ACHN (cell line): Measurements from ENCODE around the gene TAF11L14.

Experiments
- DNase-seq: peaks from one replicate; pipeline ENCODE4 v3.0.0-alpha.2; 2015
- in situ Hi-C: cut with HindIII; loops from 2 replicates; pipeline ENCODE4 v1.10.0; 2017; ENCODE audit warnings: low sequenced_read_pairs, low pct_ligation_motif_present, low pct_unique_long_range_greater_than_20kb

Gene TAF11L14

DNA sequence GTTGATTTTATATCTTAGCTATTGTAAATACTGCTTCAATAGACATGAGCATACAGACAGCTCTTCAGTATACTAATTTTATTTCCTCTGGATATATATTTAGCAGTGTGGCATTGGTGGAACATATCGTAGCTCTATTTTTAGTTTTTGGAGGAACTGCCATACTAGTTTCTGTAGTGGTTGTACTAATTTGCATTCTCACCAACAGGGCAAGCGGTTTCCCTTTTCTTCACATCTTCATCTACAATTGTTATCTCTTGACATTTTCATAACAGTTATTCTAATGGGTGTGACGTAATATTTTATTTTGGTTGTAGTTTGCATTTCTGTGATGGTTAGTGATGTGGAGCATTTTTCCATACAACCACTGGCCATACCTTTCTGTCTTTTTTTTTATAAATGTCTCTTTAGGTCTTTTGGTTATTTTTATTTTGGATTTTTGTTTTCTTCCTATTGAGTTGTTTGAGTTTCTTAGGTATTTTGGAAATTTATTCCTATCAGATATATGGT is 32.5 kb downstream of the TAF11L14 start:
- no peak for DNase-seq
- in situ Hi-C loops: no loop called here

- in situ Hi-C loops: no loop called here
Observed at GRCh38 chr5:17670353-17670752, 36.1 kb downstream of the TAF11L14 start.

GRCh38 chr5:17678751-17679324 is 44.6 kb downstream of the TAF11L14 start:
- no peak for DNase-seq
- in situ Hi-C loops: no loop called here

More at GRCh38 chr5:17670353-17670752, 36.1 kb downstream of the TAF11L14 start:
- no peak for DNase-seq

GRCh38 chr5:17679597-17680203 is 45.4 kb downstream of the TAF11L14 start:
- in situ Hi-C loops: no loop called here
- DNase-seq: no peak

DNA sequence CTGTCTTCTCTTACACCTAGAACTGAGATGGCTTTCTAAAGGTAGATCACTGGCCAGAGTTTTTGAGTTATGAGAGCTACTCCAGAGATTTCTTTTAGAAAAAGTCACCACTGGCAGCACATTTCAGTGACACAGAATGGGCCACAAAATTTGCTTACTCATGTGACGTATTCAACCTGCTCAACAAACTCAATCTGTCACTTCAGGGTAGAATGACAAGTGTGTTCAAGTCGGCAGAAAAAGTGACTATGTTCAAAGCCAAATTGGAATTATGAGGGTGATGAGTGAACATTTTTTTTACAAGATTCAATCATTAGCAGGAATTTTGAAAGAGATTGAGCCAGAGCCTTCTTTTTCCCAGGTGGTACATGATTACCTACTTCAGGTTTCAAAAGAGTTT is 46.5 kb downstream of the TAF11L14 start:
- no peak for DNase-seq
- in situ Hi-C loops: no loop called here
